ENCODE data around the gene MPP2.
"Not testable (repeated sequence)": the region's sequence is repeated elsewhere in the genome, so short reads cannot be mapped to it uniquely, and the experiment has no call there.

The MPP2 gene

GRCh38 chr17:43873815-43874214, 33.5 kb downstream of the MPP2 start:
- FAIRE-seq = no peak

GRCh38 chr17:43873091-43873490, 34.2 kb downstream of the MPP2 start:
- no peak for FAIRE-seq

GRCh38 chr17:43871946-43872690, 35.2 kb downstream of the MPP2 start:
- FAIRE-seq = no peak

- not testable (repeated sequence) for FAIRE-seq
These were observed 38.3 kb downstream of the MPP2 start for GRCh38 chr17:43869031-43869430.

GRCh38 chr17:43868226-43868994, 38.9 kb downstream of the MPP2 start:
- FAIRE-seq = no peak

- no peak for FAIRE-seq
These were observed 43.0 kb downstream of the MPP2 start for GRCh38 chr17:43864161-43864984.

GRCh38 chr17:43861960-43862359, 45.4 kb downstream of the MPP2 start:
- FAIRE-seq = no peak

GRCh38 chr17:43860927-43861622, 46.3 kb downstream of the MPP2 start:
- no peak for FAIRE-seq

GRCh38 chr17:43860077-43860725, 47.1 kb downstream of the MPP2 start:
- no peak for FAIRE-seq

- no peak for FAIRE-seq
These were observed 49.3 kb downstream of the MPP2 start for GRCh38 chr17:43857957-43858600.

- FAIRE-seq = no peak
These were observed 50.2 kb downstream of the MPP2 start for GRCh38 chr17:43857141-43857540.

- no peak for FAIRE-seq
These were observed 51.2 kb downstream of the MPP2 start for GRCh38 chr17:43856141-43856540.

- FAIRE-seq = no peak
These were observed 52.3 kb downstream of the MPP2 start for GRCh38 chr17:43855061-43855460.

GRCh38 chr17:43854498-43854897, 52.8 kb downstream of the MPP2 start:
- FAIRE-seq = no peak

- no peak for FAIRE-seq
These were observed 53.8 kb downstream of the MPP2 start for GRCh38 chr17:43853546-43853945.

GRCh38 chr17:43852571-43852970, 54.8 kb downstream of the MPP2 start:
- no peak for FAIRE-seq

- no peak for FAIRE-seq
These were observed 58.2 kb downstream of the MPP2 start for GRCh38 chr17:43849116-43849515.

- no peak for FAIRE-seq
These were observed 58.7 kb downstream of the MPP2 start for GRCh38 chr17:43848601-43849000.

- no peak for FAIRE-seq
These were observed 60.4 kb downstream of the MPP2 start, which contains the start of gene CD300LG for GRCh38 chr17:43846963-43847371. TSS of gene CD300LG (plus strand) at chr17:43847176. CDS start at chr17:43847217, 41 bp downstream.

- peak; percentile 6 for FAIRE-seq
These were observed 61.1 kb downstream of the MPP2 start for GRCh38 chr17:43846221-43846712.

- no peak for FAIRE-seq
These were observed 61.6 kb downstream of the MPP2 start for GRCh38 chr17:43845766-43846165.

All from A204.1 (cell line).